B cell (primary cell): Measurements from ENCODE around the gene PDHX. TPM values are rescaled to one million over a fixed set of nuclear protein-coding genes. Genes with fewer than 3 reads are reported as not detected.

Experiments
- ATAC-seq: fragments of 200-7000 bp; cut with Tn5 transposase; one replicate; pipeline ENCODE4 v1.10.0; 2021; ENCODE audit warnings: low read depth, mild to moderate bottlenecking, moderate number of reproducible peaks, moderate library complexity
- CTCF ChIA-PET: fragments of 350-600 bp; sonication (Branson Sonifier 250); formaldehyde crosslinking; loops from one replicate; lab custom pipeline; 2021; ENCODE audit warnings: antibody characterized with exemption, inconsistent platforms; lab: Charles Lee
- POLR2A ChIA-PET: fragments of 350-600 bp; sonication (Branson Sonifier 250); formaldehyde crosslinking; loops from one replicate; lab custom pipeline; 2021; ENCODE audit warnings: antibody characterized with exemption; lab: Charles Lee
- DNase-seq: peaks from one replicate; pipeline ENCODE4 v3.0.0; 2013
- H2AFZ ChIP-seq: 2 replicates; pipeline ENCODE4 v1.6.1; 2012; ENCODE audit warnings: mild to moderate bottlenecking, low read depth, low read length; ENCODE audit not compliant: insufficient read depth, poor library complexity, severe bottlenecking
- H3K27ac ChIP-seq, 2 donors: 1 replicate in 1 of 2; 2 replicates in 1 of 2; pipeline ENCODE4 v1.5.1; 2012 to 2013; ENCODE audit warnings: low read length in 2 of 2, mild to moderate bottlenecking in 2 of 2, moderate library complexity in 1 of 2
- H3K27me3 ChIP-seq, 4 experiments: fragments of 200-600 bp in 1 of 4; sonication (generic) in 1 of 4; replicated peaks in 1 of 4; 1 replicate in 2 of 4; 2 replicates in 2 of 4; pipeline versions ENCODE4 v1.6.1 to v1.7.0; 2013 to 2016; ENCODE audit warnings: low read length in 3 of 4, mild to moderate bottlenecking in 2 of 4, mixed read lengths in 1 of 4, moderate library complexity in 1 of 4; ENCODE audit not compliant: insufficient read depth in 4 of 4, control insufficient read depth in 3 of 4; ENCODE audit errors: control extremely low read depth in 1 of 4
- H3K36me3 ChIP-seq, 2 experiments: replicated peaks in 1 of 2; 1 replicate in 1 of 2; 2 replicates in 1 of 2; pipeline versions ENCODE4 v1.6.1 to v1.7.1; 2013; ENCODE audit warnings: low read length in 1 of 2; ENCODE audit not compliant: insufficient read depth in 2 of 2, control insufficient read depth in 1 of 2; ENCODE audit errors: control extremely low read depth in 1 of 2, extremely low read depth in 1 of 2
- H3K4me1 ChIP-seq, 2 donors: fragments of 200-600 bp in 1 of 2; sonication (generic) in 1 of 2; 1 replicate in 1 of 2; 2 replicates in 1 of 2; pipeline versions ENCODE4 v1.5.1 to v1.6.1; 2013 to 2017; ENCODE audit warnings: low read length in 2 of 2; ENCODE audit not compliant: control insufficient read depth in 2 of 2, insufficient read depth in 2 of 2
- H3K4me2 ChIP-seq: replicated peaks from 2 replicates; pipeline ENCODE3; 2012; ENCODE audit warnings: mild to moderate bottlenecking, low read depth, low read length; ENCODE audit not compliant: poor library complexity, severe bottlenecking
- H3K4me3 ChIP-seq, 5 experiments: fragments of 200-600 bp in 1 of 5; sonication (generic) in 1 of 5; 1 replicate in 3 of 5; 2 replicates in 2 of 5; pipeline versions ENCODE4 v1.5.1 to v1.7.0; 2011 to 2016; ENCODE audit warnings: low read length in 4 of 5, mild to moderate bottlenecking in 4 of 5, low read depth in 2 of 5, control low read depth in 1 of 5, moderate library complexity in 1 of 5; ENCODE audit not compliant: insufficient read depth in 1 of 5; ENCODE audit errors: control extremely low read depth in 1 of 5, extremely low read depth in 1 of 5
- H3K79me2 ChIP-seq: fragments of 200-600 bp; sonication (generic); one replicate; pipeline ENCODE4 v1.6.0; 2016; ENCODE audit warnings: low read length; ENCODE audit not compliant: control insufficient read depth, insufficient read depth
- H3K9ac ChIP-seq: fragments of 200-600 bp; sonication (generic); 2 replicates; pipeline ENCODE4 v1.6.1; 2017; ENCODE audit warnings: mild to moderate bottlenecking, low read length, moderate library complexity
- H3K9me3 ChIP-seq, 3 donors: one replicate each; pipeline versions ENCODE4 v1.6.1 to v1.7.1; 2013; ENCODE audit warnings: low read length in 2 of 3; ENCODE audit not compliant: control insufficient read depth in 2 of 3, insufficient read depth in 1 of 3; ENCODE audit errors: control extremely low read depth in 1 of 3
- H4K20me1 ChIP-seq: 2 replicates; pipeline ENCODE4 v1.6.0; 2012; ENCODE audit warnings: mild to moderate bottlenecking, low read length; ENCODE audit not compliant: insufficient read depth, control insufficient read depth, poor library complexity, severe bottlenecking
- H3K27ac Mint-ChIP-seq: one replicate; pipeline ENCODE4 v1.8.0; 2021; ENCODE audit warnings: mixed read lengths
- H3K27me3 Mint-ChIP-seq: one replicate; pipeline ENCODE4 v1.8.0; 2021; ENCODE audit warnings: mixed read lengths
- H3K4me1 Mint-ChIP-seq: one replicate; pipeline ENCODE4 v1.8.0; 2021; ENCODE audit warnings: mixed read lengths
- H3K4me3 Mint-ChIP-seq: one replicate; pipeline ENCODE4 v1.8.0; 2021; ENCODE audit warnings: mixed read lengths
- H3K9me3 Mint-ChIP-seq: one replicate; pipeline ENCODE4 v1.8.0; 2022; ENCODE audit warnings: mixed read lengths; ENCODE audit not compliant: insufficient read depth
- CTCF ChIP-seq: fragments of 200-600 bp; IDR thresholded peaks from one replicate; pipeline ENCODE4 v1.8.0; 2022; ENCODE audit warnings: antibody characterized with exemption, mild to moderate bottlenecking
- EZH2 ChIP-seq: IDR thresholded peaks from 2 replicates; pipeline ENCODE4 v1.6.1; 2012; ENCODE audit warnings: borderline replicate concordance, low read depth, mild to moderate bottlenecking, moderate library complexity, low read length; ENCODE audit not compliant: insufficient read depth, poor library complexity, severe bottlenecking
- WGBS: methylation state at CpG from one replicate; pipeline ENCODE4 v1.1.5; 2013; ENCODE audit warnings: missing lambda C conversion rate; ENCODE audit not compliant: insufficient coverage; 5-methylcytosine and 5-hydroxymethylcytosine counted together
- intact Hi-C: fragments of 100-400 bp; cut with micrococcal nuclease; formaldehyde crosslinking; loops from one replicate; pipeline ENCODE4 v1.10.0; 2022
- polyA plus RNA-seq: library from polyadenylated mRNA; depleted of rRNA; stranded (reverse); fragments of >200 nt; gene quantifications from 2 replicates; pipeline ENCODE4 v1.2.3, GENCODE V29; 2012
- total RNA-seq, 2 donors: library from RNA; stranded (reverse); fragments of 120-200 nt in 1 of 2; gene quantifications; 1 replicate in 1 of 2; 2 replicates in 1 of 2; pipeline versions ENCODE4 v1.2.3 to v1.2.4, GENCODE V29; 2013 to 2022

Gene PDHX
- total and polyA plus RNA-seq, 2 donors (not counting 1 experiment from before 2014, with no cell fraction given) = 6.2 to 35.4 TPM

GRCh38 chr11:35003658-35004057 is 87.2 kb downstream of the PDHX start:
- peaks cover 13 to 14% of the 10 kb centered on the region in 2 donors for H3K4me1 ChIP-seq
- DNase-seq (no peak), ATAC-seq (no peak)
- no peaks in the 10 kb centered on the region for H3K27me3 ChIP-seq
- TF ChIP-seq CTCF (no peak), EZH2 (no peak)
- CTCF ChIA-PET = interaction anchor here (1.5 to 3.0 kb wide), 3 partner anchors 136 to 302 kb away, joined by 5 to 10 read pairs (median 10); no protein-coding TSS in a partner anchor
- no CpG with 5 or more reads among the region's 3 CpGs for WGBS
- H3K9ac ChIP-seq = no peak overlapping the region
- H3K4me2 ChIP-seq = no peak overlapping the region
- H3K4me3 Mint-ChIP-seq = no peak overlapping the region
- no peaks in the 10 kb centered on the region for H4K20me1 ChIP-seq
- H3K4me1 Mint-ChIP-seq = peaks cover 47% of the 10 kb centered on the region
- H3K27ac Mint-ChIP-seq = peak overlapping the region; percentile 12
- H3K4me3 ChIP-seq = no peak overlapping the region
- H2AFZ ChIP-seq = no peak overlapping the region
- H3K27ac ChIP-seq = peak overlapping the region in 1 of 2 donors; percentile 23
- POLR2A ChIA-PET = no interaction called here
- peaks cover under 1% of the 10 kb centered on the region for H3K79me2 ChIP-seq
- no peaks in the 10 kb centered on the region for H3K27me3 Mint-ChIP-seq
- H3K9me3 Mint-ChIP-seq = no peaks in the 10 kb centered on the region
- no peaks in the 10 kb centered on the region for H3K36me3 ChIP-seq
- intact Hi-C loops = no loop called here
- H3K9me3 ChIP-seq = no peaks in the 10 kb centered on the region

GRCh38 chr11:35005141-35005780 is 88.8 kb downstream of the PDHX start:
- ChIA-PET CTCF (interaction anchor here (1.1 to 1.9 kb wide), 3 partner anchors 122 to 382 kb away, joined by 3 to 4 read pairs (median 3); no protein-coding TSS in a partner anchor), POLR2A (no interaction called here)
- Mint-ChIP-seq H3K4me3 (no peak overlapping the region), H3K27ac (no peak overlapping the region), H3K4me1 (peaks cover 34% of the 10 kb centered on the region), H3K9me3 (no peaks in the 10 kb centered on the region), H3K27me3 (no peaks in the 10 kb centered on the region)
- H3K4me3 ChIP-seq = no peak overlapping the region
- no peak overlapping the region for H3K4me2 ChIP-seq
- no peak for TF ChIP-seq CTCF
- no peak for TF ChIP-seq EZH2
- no peaks in the 10 kb centered on the region for H4K20me1 ChIP-seq
- H3K27ac ChIP-seq = no peak overlapping the region
- no peaks in the 10 kb centered on the region for H3K9me3 ChIP-seq
- H3K9ac ChIP-seq = no peak overlapping the region
- intact Hi-C loops = no loop called here
- DNase-seq = no peak
- H3K36me3 ChIP-seq = no peaks in the 10 kb centered on the region
- peaks cover 6 to 10% of the 10 kb centered on the region in 2 donors for H3K4me1 ChIP-seq
- WGBS = no CpG with 5 or more reads among the region's 4 CpGs
- H3K79me2 ChIP-seq = no peaks in the 10 kb centered on the region
- no peak for ATAC-seq
- no peak overlapping the region for H2AFZ ChIP-seq
- no peaks in the 10 kb centered on the region for H3K27me3 ChIP-seq
